HEK293 (cell line): ENCODE data around the gene EMB.

Experiments
- ATF2 ChIP-seq: fragments of 450-650 bp; formaldehyde crosslinking; IDR thresholded peaks from 2 replicates; pipeline ENCODE4 v1.5.1; 2016; ENCODE audit warnings: missing biosample characterization, missing genetic modification characterization, low read depth
- ELK4 ChIP-seq: IDR thresholded peaks from 2 replicates; pipeline ENCODE4 v1.6.1; 2011; ENCODE audit warnings: mild to moderate bottlenecking, low read depth, low read length, borderline replicate concordance
- FEZF1 ChIP-seq: fragments of 450-650 bp; formaldehyde crosslinking; IDR thresholded peaks from 2 replicates; pipeline ENCODE4 v1.5.1; 2016; ENCODE audit warnings: missing biosample characterization, missing genetic modification characterization
- GFI1B ChIP-seq: fragments of 450-650 bp; formaldehyde crosslinking; IDR thresholded peaks from 2 replicates; pipeline ENCODE4 v1.5.1; 2016; ENCODE audit warnings: missing biosample characterization, missing genetic modification characterization
- KLF1 ChIP-seq: fragments of 450-650 bp; formaldehyde crosslinking; IDR thresholded peaks from 2 replicates; pipeline ENCODE4 v1.5.1; 2016; ENCODE audit warnings: missing biosample characterization, missing genetic modification characterization
- KLF9 ChIP-seq: fragments of 450-650 bp; formaldehyde crosslinking; IDR thresholded peaks from 2 replicates; pipeline ENCODE4 v1.5.1; 2016; ENCODE audit warnings: missing biosample characterization, missing genetic modification characterization, low read depth
- SALL2 ChIP-seq: fragments of 450-650 bp; formaldehyde crosslinking; IDR thresholded peaks from 2 replicates; pipeline ENCODE4 v1.5.0; 2017; ENCODE audit warnings: missing biosample characterization, mild to moderate bottlenecking, missing genetic modification characterization, borderline replicate concordance
- SP2 ChIP-seq: fragments of 450-650 bp; formaldehyde crosslinking; IDR thresholded peaks from 2 replicates; pipeline ENCODE4 v1.5.1; 2016; ENCODE audit warnings: missing biosample characterization, missing genetic modification characterization
- TCF7L2 ChIP-seq: IDR thresholded peaks from 2 replicates; pipeline ENCODE4 v1.6.1; 2011; ENCODE audit warnings: low read depth, mild to moderate bottlenecking, inconsistent platforms, low read length, moderate library complexity, borderline replicate concordance
- ZBTB26 ChIP-seq: fragments of 450-650 bp; formaldehyde crosslinking; optimal IDR thresholded peaks from 2 replicates; pipeline ENCODE3; 2016; ENCODE audit warnings: missing biosample characterization, mild to moderate bottlenecking, missing genetic modification characterization
- ZBTB48 ChIP-seq: fragments of 450-650 bp; formaldehyde crosslinking; IDR thresholded peaks from 2 replicates; pipeline ENCODE4 v1.5.1; 2016; ENCODE audit warnings: missing biosample characterization, missing genetic modification characterization
- ZIC2 ChIP-seq: fragments of 450-650 bp; formaldehyde crosslinking; IDR thresholded peaks from 2 replicates; pipeline ENCODE4 v1.5.1; 2016; ENCODE audit warnings: missing biosample characterization, missing genetic modification characterization
- ZNF133 ChIP-seq: fragments of 450-650 bp; formaldehyde crosslinking; IDR thresholded peaks from 2 replicates; pipeline ENCODE4 v1.5.1; 2016; ENCODE audit warnings: missing biosample characterization, missing genetic modification characterization
- ZNF146 ChIP-seq: fragments of 450-650 bp; formaldehyde crosslinking; IDR thresholded peaks from 2 replicates; pipeline ENCODE4 v1.5.1; 2016; ENCODE audit warnings: missing biosample characterization, missing genetic modification characterization
- ZNF157 ChIP-seq: fragments of 450-650 bp; formaldehyde crosslinking; IDR thresholded peaks from 2 replicates; pipeline ENCODE4 v1.5.1; 2016; ENCODE audit warnings: missing biosample characterization, missing genetic modification characterization
- ZNF175 ChIP-seq: fragments of 450-650 bp; formaldehyde crosslinking; IDR thresholded peaks from 2 replicates; pipeline ENCODE4 v1.5.1; 2016; ENCODE audit warnings: missing biosample characterization, missing genetic modification characterization
- ZNF18 ChIP-seq: fragments of 450-650 bp; formaldehyde crosslinking; IDR thresholded peaks from 2 replicates; pipeline ENCODE4 v1.5.1; 2016; ENCODE audit warnings: missing biosample characterization, missing genetic modification characterization
- ZNF2 ChIP-seq: fragments of 450-650 bp; formaldehyde crosslinking; IDR thresholded peaks from 2 replicates; pipeline ENCODE4 v1.5.1; 2016; ENCODE audit warnings: missing biosample characterization, missing genetic modification characterization
- ZNF221 ChIP-seq: fragments of 450-650 bp; formaldehyde crosslinking; IDR thresholded peaks from 2 replicates; pipeline ENCODE4 v1.5.1; 2017; ENCODE audit warnings: missing biosample characterization, missing genetic modification characterization, borderline replicate concordance
- ZNF23 ChIP-seq: fragments of 450-650 bp; formaldehyde crosslinking; IDR thresholded peaks from 2 replicates; pipeline ENCODE4 v1.5.1; 2016; ENCODE audit warnings: missing biosample characterization, missing genetic modification characterization, borderline replicate concordance
- ZNF248 ChIP-seq: fragments of 450-650 bp; formaldehyde crosslinking; IDR thresholded peaks from 2 replicates; pipeline ENCODE4 v1.5.1; 2017; ENCODE audit warnings: missing biosample characterization, missing genetic modification characterization
- ZNF302 ChIP-seq: fragments of 450-650 bp; formaldehyde crosslinking; IDR thresholded peaks from 2 replicates; pipeline ENCODE4 v1.5.1; 2016; ENCODE audit warnings: missing biosample characterization, missing genetic modification characterization, low read depth
- ZNF548 ChIP-seq: fragments of 450-650 bp; formaldehyde crosslinking; IDR thresholded peaks from 2 replicates; pipeline ENCODE4 v1.5.1; 2016; ENCODE audit warnings: missing biosample characterization, missing genetic modification characterization
- ZNF621 ChIP-seq: fragments of 450-650 bp; formaldehyde crosslinking; IDR thresholded peaks from 2 replicates; pipeline ENCODE4 v1.5.1; 2017; ENCODE audit warnings: missing biosample characterization, missing genetic modification characterization
- ZNF639 ChIP-seq: fragments of 450-650 bp; formaldehyde crosslinking; IDR thresholded peaks from 2 replicates; pipeline ENCODE4 v1.5.1; 2016; ENCODE audit warnings: missing biosample characterization, missing genetic modification characterization
- ZNF645 ChIP-seq: fragments of 450-650 bp; formaldehyde crosslinking; IDR thresholded peaks from 2 replicates; pipeline ENCODE4; 2016; ENCODE audit warnings: missing biosample characterization, missing genetic modification characterization
- ZNF664 ChIP-seq: fragments of 450-650 bp; formaldehyde crosslinking; IDR thresholded peaks from 2 replicates; pipeline ENCODE4 v1.5.1; 2016; ENCODE audit warnings: missing biosample characterization, missing genetic modification characterization
- ZNF692 ChIP-seq: fragments of 450-650 bp; formaldehyde crosslinking; IDR thresholded peaks from 2 replicates; pipeline ENCODE4 v1.5.1; 2016; ENCODE audit warnings: missing biosample characterization, missing genetic modification characterization
- ZNF747 ChIP-seq: fragments of 450-650 bp; formaldehyde crosslinking; IDR thresholded peaks from 2 replicates; pipeline ENCODE4 v1.5.1; 2016; ENCODE audit warnings: missing biosample characterization, missing genetic modification characterization
- ZNF792 ChIP-seq: fragments of 450-650 bp; formaldehyde crosslinking; IDR thresholded peaks from 2 replicates; pipeline ENCODE4 v1.5.1; 2016; ENCODE audit warnings: missing biosample characterization, missing genetic modification characterization
- ZSCAN23 ChIP-seq: fragments of 450-650 bp; formaldehyde crosslinking; IDR thresholded peaks from 2 replicates; pipeline ENCODE4 v1.5.1; 2016; ENCODE audit warnings: missing biosample characterization, missing genetic modification characterization
- ZSCAN30 ChIP-seq: fragments of 450-650 bp; IDR thresholded peaks from 2 replicates; pipeline ENCODE4 v1.5.1; 2018; ENCODE audit warnings: missing biosample characterization, mild to moderate bottlenecking, missing genetic modification characterization, moderate library complexity

EMB gene

GRCh38 chr5:50440651-50441492 is at the start of gene EMB (continued):
- TF ChIP-seq ZNF18 (tag by site-specific recombination), result no peak
- TF ChIP-seq ZNF692 (tag by site-specific recombination), result peak; percentile 66
- TF ChIP-seq ZNF621 (tag by site-specific recombination), result no peak
- TF ChIP-seq TCF7L2, result no peak
- no peak for TF ChIP-seq ZNF23
- no peak for TF ChIP-seq ZNF175
- TF ChIP-seq ZNF221 (tag by site-specific recombination), result no peak
- no peak for TF ChIP-seq ZNF248 (tag by site-specific recombination)
- no peak for TF ChIP-seq ZNF133
- no peak for TF ChIP-seq ZNF302 (tag by site-specific recombination)
- TF ChIP-seq ZSCAN23 (tag by site-specific recombination), result no peak
- peak; percentile 91 for TF ChIP-seq ZSCAN30 (tag by site-specific recombination)
- no peak for TF ChIP-seq ZNF645 (tag by site-specific recombination)
- peak; percentile 57 for TF ChIP-seq ZNF2
- no peak for TF ChIP-seq ZNF639 (tag by site-specific recombination)
- no peak for TF ChIP-seq ZNF146 (tag by site-specific recombination)
- no peak for TF ChIP-seq ZNF792
- peak; percentile 83 for TF ChIP-seq ZBTB48 (tag by site-specific recombination)
- TF ChIP-seq ZNF157 (tag by site-specific recombination), result no peak
- TF ChIP-seq FEZF1 (tag by site-specific recombination), result no peak
- peak; percentile 52 for TF ChIP-seq SP2 (tag by site-specific recombination)
- TF ChIP-seq SALL2 (tag by site-specific recombination), result no peak
- no peak for TF ChIP-seq ZNF548 (tag by site-specific recombination)
- peak; percentile 66 for TF ChIP-seq KLF9 (tag by site-specific recombination)
- TF ChIP-seq ZNF664 (tag by site-specific recombination), result no peak
- TF ChIP-seq ZBTB26 (tag by site-specific recombination), result peak; percentile 100
- TF ChIP-seq ZIC2, result peak; percentile 50
- TF ChIP-seq ELK4, result no peak
- no peak for TF ChIP-seq ZNF747 (tag by site-specific recombination)
- peak; percentile 33; the same call in 1 of the 2 replicates for TF ChIP-seq KLF1 (tag by site-specific recombination)
- no peak for TF ChIP-seq ATF2 (tag by site-specific recombination)
- no peak for TF ChIP-seq GFI1B
